GM19397 (cell line): ENCODE results near the gene HERC4.
"Not testable (repeated sequence)": the region's sequence is repeated elsewhere in the genome, so short reads cannot be mapped to it uniquely, and the experiment has no call there.

Experiments
- ATAC-seq: cut with Tn5 transposase; IDR thresholded peaks from one replicate; pipeline ENCODE4 v1.9.1; 2021; ENCODE audit warnings: mild to moderate bottlenecking, moderate library complexity; ENCODE audit not compliant: unreplicated experiment

HERC4 gene

DNA sequence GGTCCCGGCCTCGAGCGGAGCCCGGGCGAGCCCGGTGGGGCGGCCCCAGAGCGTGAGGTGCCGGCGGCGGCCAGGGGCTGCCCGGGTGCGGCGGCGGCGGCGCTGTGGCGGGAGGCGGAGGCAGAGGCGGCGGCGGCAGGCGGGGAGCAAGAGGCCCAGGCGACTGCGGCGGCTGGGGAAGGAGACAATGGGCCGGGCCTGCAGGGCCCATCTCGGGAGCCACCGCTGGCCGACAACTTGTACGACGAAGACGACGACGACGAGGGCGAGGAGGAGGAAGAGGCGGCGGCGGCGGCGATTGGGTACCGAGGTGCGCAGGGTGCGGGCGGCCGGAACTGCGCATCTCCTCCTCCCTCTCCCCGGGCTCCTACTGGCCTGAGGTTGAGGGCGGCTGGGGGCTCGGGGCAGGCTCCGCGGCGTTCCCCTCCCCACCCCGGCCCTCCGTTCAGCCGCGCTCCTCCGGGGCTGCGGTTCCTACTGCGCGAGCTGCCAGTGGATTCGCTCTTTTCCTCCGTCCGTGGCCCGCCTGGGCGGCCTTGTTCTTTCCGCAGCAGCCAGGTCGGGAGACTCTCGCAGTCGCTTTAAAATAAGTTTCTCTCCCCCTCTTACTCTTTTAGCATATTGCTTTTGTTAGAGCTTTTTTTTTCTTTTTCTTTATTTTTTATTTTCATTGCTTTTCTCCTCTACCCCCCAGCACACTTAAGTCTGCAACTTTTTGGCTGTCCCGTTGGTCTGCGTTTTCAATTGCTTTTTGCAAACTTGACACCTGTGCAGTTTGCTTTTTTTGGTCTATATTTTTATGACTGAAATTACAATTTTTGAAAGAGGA lies 190.0 kb downstream of the HERC4 start:
- ATAC-seq: peak; percentile 59

DNA sequence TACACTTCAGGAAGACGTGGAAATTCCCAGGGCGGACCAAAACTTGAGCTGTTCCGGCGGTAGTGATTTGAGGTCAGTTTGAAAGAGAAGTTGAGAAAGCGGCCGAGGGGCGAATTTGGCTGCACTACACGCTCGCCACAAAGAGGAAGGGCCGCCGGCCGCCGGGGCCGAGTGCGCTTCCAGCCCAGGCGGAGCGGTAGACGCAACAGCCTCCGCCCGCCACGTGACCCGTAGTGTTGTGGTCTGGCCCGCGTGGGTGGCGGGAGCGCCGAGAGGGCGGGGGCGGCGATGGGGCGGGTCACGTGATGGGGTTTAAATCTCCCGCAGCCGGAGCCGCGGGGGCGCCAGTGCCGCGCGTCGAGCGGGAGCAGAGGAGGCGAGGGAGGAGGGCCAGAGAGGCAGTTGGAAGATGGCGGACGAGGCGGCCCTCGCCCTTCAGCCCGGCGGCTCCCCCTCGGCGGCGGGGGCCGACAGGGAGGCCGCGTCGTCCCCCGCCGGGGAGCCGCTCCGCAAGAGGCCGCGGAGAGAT lies 190.7 kb downstream of the HERC4 start, which contains the start of gene SIRT1:
SIRT1 (plus strand) TSS at position 344 of the 529 bp plus-strand sequence; CDS start at position 410, 66 bp downstream.
- ATAC-seq: peak; percentile 88

GRCh38 chr10:67883710-67884312 lies 191.3 kb downstream of the HERC4 start:
- ATAC-seq: no peak

GRCh38 chr10:67878133-67878532 lies 196.9 kb downstream of the HERC4 start:
- ATAC-seq: no peak

DNA sequence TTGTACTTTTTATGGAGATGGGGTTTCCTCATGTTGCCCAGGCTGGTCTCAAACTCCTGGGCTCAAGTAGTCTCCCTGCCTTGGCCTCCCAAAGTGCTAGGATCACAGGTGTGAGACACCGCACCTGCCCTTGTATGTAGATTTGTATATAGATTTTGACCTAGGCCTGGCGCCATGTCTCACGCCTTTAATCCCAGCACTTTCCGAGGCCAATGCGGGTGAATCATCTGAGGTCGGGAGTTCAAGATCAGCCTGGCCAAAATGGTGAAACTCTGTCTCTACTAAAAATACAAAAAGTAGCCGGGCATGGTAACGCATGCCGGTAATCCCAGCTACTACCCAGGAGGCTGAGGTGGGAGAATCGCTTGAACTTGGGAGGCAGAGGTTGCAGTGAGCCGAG lies 197.7 kb downstream of the HERC4 start:
- not testable (repeated sequence) for ATAC-seq

DNA sequence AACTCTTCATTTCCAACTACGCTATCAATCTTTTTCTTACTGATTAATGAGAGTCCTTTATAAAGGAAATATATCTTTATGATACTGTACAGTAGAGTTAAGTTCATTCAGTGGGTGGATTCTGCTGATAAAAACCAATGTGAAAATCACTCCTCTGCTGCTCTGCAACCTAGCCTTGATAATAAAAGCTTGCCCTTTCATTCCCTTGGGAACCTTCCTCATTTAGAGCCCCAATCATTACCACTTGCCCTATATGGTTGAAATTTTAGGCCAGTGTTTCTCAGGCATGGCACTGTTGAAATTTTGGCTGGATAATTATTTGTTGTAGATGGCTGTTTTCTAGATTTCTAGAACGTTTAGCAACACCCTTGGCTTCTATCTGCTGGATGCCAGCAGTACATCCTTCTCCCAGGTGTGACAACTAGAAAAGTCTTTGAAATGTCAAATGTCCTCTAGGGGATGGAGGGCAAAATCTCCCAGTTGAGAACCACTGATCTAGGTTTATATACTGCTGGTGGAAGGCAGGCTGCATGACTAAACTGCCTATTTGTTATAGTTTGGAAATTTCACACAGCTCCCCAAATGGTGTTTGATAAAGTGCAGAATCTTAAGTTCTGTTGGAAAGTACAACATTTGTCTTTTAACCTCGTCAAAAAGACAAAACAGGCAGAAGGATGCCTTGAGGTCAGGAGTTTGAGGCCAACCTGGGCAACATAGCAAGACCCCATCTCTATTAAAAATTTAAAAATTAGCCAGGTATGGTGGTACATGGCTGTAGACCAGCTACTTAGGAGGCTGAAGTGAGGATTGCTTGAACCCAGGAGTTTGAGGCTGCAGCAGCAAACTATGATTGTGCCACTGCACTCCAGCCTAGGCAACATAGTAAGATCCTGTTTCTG lies 199.5 kb downstream of the HERC4 start:
- no peak for ATAC-seq
